Measurements from ENCODE around the gene HDAC4. TPM values are rescaled to one million over a fixed set of nuclear protein-coding genes. Genes with fewer than 3 reads are reported as not detected.

The HDAC4 gene
- total RNA-seq, 1 donor from 2014 or later: 46.2 TPM

GRCh38 chr2:239036819-239037558 lies 363.8 kb downstream of the HDAC4 start:
- Mint-ChIP-seq H3K27me3 (peaks cover 19% of the 10 kb centered on the region), H3K4me3 (ENCODE audit: low read depth) (no peak overlapping the region), H3K9me3 (ENCODE audit: low read depth) (peaks cover 6% of the 10 kb centered on the region), H3K4me1 (ENCODE audit: low read depth) (peaks cover 2% of the 10 kb centered on the region), H3K36me3 (ENCODE audit: insufficient read depth) (no peaks in the 10 kb centered on the region), H3K27ac (no peak overlapping the region)
- TF ChIP-seq, protein P1, sequence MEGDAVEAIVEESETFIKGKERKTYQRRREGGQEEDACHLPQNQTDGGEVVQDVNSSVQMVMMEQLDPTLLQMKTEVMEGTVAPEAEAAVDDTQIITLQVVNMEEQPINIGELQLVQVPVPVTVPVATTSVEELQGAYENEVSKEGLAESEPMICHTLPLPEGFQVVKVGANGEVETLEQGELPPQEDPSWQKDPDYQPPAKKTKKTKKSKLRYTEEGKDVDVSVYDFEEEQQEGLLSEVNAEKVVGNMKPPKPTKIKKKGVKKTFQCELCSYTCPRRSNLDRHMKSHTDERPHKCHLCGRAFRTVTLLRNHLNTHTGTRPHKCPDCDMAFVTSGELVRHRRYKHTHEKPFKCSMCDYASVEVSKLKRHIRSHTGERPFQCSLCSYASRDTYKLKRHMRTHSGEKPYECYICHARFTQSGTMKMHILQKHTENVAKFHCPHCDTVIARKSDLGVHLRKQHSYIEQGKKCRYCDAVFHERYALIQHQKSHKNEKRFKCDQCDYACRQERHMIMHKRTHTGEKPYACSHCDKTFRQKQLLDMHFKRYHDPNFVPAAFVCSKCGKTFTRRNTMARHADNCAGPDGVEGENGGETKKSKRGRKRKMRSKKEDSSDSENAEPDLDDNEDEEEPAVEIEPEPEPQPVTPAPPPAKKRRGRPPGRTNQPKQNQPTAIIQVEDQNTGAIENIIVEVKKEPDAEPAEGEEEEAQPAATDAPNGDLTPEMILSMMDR (IDR thresholded peaks at IDR 0.05; ENCODE audit: unreplicated experiment): no peak
- DNase-seq (ENCODE audit: low spot score, unreplicated experiment): no peak

DNA sequence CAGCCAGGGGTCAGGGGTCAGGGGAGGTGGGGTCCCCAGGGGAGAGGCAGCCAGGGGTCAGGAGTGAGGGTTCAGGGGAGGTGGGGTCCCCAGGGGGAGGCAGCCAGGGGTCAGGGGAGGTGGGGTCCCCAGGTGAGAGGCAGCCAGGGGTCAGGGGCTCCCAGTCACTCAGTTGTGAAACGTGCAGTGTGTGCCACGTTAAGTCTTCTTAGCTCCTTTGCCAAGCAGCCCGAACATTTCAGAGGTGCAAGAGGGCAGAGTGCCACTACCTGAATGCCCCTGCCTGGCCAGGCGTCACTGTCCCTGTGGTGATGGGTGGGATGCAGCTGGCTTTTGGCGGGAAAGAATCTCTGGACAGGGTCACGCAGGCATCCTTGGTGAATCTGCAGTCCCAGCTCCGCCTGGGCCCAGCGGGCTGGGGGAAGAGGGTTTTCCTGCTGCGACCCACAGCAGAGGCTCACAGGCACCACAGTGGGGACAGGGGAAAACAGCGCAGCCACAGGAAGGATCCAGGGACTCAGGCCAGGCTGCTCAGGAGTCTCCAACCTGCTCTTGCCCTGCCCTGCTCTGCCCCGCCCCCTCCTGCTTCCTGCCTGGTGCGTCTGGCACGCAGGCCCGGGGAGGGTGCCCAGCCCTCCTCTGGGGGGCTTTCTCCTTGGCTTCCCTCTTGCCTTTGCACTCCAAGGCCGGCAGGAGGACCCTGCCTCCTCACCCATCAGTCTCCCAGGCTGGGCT lies 364.7 kb downstream of the HDAC4 start:
- no peak for DNase-seq (ENCODE audit: low spot score, unreplicated experiment)
- H3K27ac Mint-ChIP-seq: no peak overlapping the region
- peaks cover 25% of the 10 kb centered on the region for H3K27me3 Mint-ChIP-seq
- H3K9me3 Mint-ChIP-seq (ENCODE audit: low read depth): peaks cover 6% of the 10 kb centered on the region
- TF ChIP-seq, protein P1 (IDR thresholded peaks at IDR 0.05; ENCODE audit: unreplicated experiment): no peak
- no peak overlapping the region for H3K4me3 Mint-ChIP-seq (ENCODE audit: low read depth)
- H3K36me3 Mint-ChIP-seq (ENCODE audit: insufficient read depth): no peaks in the 10 kb centered on the region
- peaks cover 2% of the 10 kb centered on the region for H3K4me1 Mint-ChIP-seq (ENCODE audit: low read depth)

GRCh38 chr2:239035361-239035814 lies 365.4 kb downstream of the HDAC4 start:
- Mint-ChIP-seq H3K9me3 (ENCODE audit: low read depth) (peaks cover 6% of the 10 kb centered on the region), H3K27me3 (peaks cover 29% of the 10 kb centered on the region), H3K27ac (no peak overlapping the region), H3K4me1 (ENCODE audit: low read depth) (no peaks in the 10 kb centered on the region), H3K36me3 (ENCODE audit: insufficient read depth) (no peaks in the 10 kb centered on the region), H3K4me3 (ENCODE audit: low read depth) (no peak overlapping the region)
- peak; percentile 42 for DNase-seq (ENCODE audit: low spot score, unreplicated experiment)
- TF ChIP-seq, protein P1 (IDR thresholded peaks at IDR 0.05; ENCODE audit: unreplicated experiment): peak; percentile 75

DNA sequence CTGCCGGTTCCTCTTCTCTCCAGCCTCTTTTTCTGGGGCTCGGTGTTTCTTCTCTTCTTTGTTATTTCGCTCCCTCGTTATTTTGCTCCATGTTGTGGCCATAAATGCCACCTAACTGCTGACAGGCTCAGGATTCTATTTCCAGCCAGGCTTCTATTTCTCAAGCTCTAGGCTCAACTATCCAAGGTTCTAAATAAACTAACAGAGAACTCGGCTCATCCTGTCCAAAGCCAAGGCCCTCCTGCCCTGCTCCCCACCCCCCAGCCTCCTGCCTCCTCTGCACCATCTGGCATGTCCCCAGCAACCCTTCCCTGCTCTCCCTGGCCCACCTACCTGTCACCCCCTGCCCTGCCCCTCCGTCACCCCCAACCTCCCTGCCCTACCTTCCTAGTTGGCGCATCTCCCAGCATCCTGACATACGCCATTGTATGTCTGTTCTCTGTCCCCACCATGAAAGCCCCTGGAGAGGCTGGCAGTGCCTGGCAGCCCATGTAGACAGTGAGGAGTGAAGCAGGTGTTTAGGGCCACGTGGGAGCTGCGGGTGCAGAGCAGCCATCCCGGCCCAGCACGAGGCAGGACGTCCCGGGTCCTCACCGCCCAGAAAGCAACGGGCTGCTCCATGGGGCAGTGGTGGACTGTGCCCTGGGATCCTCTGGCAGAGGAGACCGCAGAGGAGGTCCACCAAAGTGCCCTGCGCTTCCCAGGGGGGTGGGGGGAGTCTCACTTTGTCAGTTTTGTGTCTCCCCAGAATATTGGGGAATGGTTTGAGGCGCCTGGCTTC lies 366.1 kb downstream of the HDAC4 start:
- H3K9me3 Mint-ChIP-seq (ENCODE audit: low read depth): peaks cover 6% of the 10 kb centered on the region
- H3K4me3 Mint-ChIP-seq (ENCODE audit: low read depth): no peak overlapping the region
- no peak overlapping the region for H3K27ac Mint-ChIP-seq
- no peak for DNase-seq (ENCODE audit: low spot score, unreplicated experiment)
- peaks cover 33% of the 10 kb centered on the region for H3K27me3 Mint-ChIP-seq
- H3K36me3 Mint-ChIP-seq (ENCODE audit: insufficient read depth): no peaks in the 10 kb centered on the region
- H3K4me1 Mint-ChIP-seq (ENCODE audit: low read depth): no peaks in the 10 kb centered on the region
- TF ChIP-seq, protein P1 (IDR thresholded peaks at IDR 0.05; ENCODE audit: unreplicated experiment): no peak
